ENCODE measurements around the gene SGPP2. TPM values are rescaled to one million over a fixed set of nuclear protein-coding genes. Genes with fewer than 3 reads are reported as not detected.

Gene SGPP2
- total RNA-seq, 4 donors from 2014 or later, result 27.3 to 65.6 (median 49.0) TPM

GRCh38 chr2:222470802-222471468, 46.6 kb downstream of the SGPP2 start:
- Histone ChIP-seq H3K4me3 (no peak overlapping the region), H3K36me3 (no peaks in the 10 kb centered on the region), H3K4me1 (no peaks in the 10 kb centered on the region), H3K27me3 (no peaks in the 10 kb centered on the region), H3K9me3 (no peaks in the 10 kb centered on the region), H3K27ac (no peak overlapping the region)
- WGBS, result 53% methylated on average over 5 of the region's 5 CpGs
- no peak for TF ChIP-seq EP300 (IDR thresholded peaks at IDR 0.05)
- no peak for DNase-seq (ENCODE audit: low spot score in 2 of 2)

DNA sequence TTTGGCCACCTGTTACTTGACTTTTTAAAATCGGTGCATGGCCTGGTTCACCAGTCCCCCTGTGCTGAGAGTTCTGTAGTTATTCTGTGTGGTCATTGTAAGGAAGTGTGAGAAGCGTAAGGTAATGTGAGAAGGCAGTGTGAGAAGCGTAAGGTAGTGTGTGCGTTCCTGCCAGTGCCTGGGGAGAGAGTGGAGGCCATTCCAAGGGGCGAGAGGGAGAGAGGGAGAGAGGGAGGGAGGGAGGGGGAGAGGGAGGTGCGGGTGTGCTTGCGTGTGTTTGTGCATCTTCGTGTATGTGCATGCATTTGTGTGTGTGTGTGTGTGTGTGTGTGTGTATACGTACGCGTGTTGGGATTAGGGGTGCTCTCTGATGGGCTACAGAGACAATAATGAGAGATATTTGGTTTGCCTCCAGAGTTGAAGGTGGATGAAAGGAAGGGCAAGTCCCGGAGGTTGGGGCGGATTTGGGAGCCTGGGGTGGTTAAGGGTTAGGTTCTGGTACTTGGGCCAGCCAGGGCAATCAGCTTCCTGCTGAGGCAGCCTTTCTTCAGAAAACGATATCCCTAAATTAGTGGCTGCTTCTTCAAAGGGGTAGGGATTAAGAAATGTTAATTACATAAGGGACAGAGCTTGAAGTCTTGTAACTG, 53.7 kb downstream of the SGPP2 start:
- Histone ChIP-seq H3K36me3 (no peaks in the 10 kb centered on the region), H3K4me3 (no peak overlapping the region), H3K27me3 (peaks cover 6% of the 10 kb centered on the region), H3K9me3 (no peaks in the 10 kb centered on the region), H3K27ac (no peak overlapping the region), H3K4me1 (peaks cover 6% of the 10 kb centered on the region)
- TF ChIP-seq POLR2A (IDR thresholded peaks at IDR 0.05) (no peak), POLR2AphosphoS5 (IDR thresholded peaks at IDR 0.05) (no peak), EP300 (IDR thresholded peaks at IDR 0.05) (no peak)
- TF ChIP-seq, protein P1, sequence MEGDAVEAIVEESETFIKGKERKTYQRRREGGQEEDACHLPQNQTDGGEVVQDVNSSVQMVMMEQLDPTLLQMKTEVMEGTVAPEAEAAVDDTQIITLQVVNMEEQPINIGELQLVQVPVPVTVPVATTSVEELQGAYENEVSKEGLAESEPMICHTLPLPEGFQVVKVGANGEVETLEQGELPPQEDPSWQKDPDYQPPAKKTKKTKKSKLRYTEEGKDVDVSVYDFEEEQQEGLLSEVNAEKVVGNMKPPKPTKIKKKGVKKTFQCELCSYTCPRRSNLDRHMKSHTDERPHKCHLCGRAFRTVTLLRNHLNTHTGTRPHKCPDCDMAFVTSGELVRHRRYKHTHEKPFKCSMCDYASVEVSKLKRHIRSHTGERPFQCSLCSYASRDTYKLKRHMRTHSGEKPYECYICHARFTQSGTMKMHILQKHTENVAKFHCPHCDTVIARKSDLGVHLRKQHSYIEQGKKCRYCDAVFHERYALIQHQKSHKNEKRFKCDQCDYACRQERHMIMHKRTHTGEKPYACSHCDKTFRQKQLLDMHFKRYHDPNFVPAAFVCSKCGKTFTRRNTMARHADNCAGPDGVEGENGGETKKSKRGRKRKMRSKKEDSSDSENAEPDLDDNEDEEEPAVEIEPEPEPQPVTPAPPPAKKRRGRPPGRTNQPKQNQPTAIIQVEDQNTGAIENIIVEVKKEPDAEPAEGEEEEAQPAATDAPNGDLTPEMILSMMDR (IDR thresholded peaks at IDR 0.05), result no peak
- no peak for DNase-seq (ENCODE audit: low spot score in 2 of 2)
- WGBS, result 53% methylated on average over 14 of the region's 14 CpGs

DNA sequence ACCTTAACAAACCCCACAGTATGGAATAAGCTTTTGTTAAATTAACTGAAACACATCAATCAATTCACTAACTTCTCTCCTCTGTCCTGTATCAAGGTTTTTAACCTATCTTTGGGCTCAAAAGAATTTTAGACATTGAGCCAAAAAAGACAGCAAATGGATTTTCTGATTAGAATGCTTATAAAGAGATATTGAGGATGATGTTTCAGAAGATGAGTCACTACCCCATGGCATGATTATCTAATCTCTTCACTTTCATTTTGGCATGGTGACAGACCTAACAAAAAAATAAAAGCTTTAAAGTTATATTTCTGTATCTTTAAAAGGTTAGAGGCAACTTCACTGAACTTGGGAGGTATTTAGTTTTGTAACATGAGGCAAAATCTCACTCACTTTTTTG, 55.5 kb downstream of the SGPP2 start:
- H3K36me3 ChIP-seq, result no peaks in the 10 kb centered on the region
- H3K27ac ChIP-seq, result no peak overlapping the region
- TF ChIP-seq EP300 (IDR thresholded peaks at IDR 0.05) (no peak), POLR2AphosphoS5 (IDR thresholded peaks at IDR 0.05) (no peak)
- peaks cover 6% of the 10 kb centered on the region for H3K27me3 ChIP-seq
- H3K4me1 ChIP-seq, result peaks cover 6% of the 10 kb centered on the region
- no peak overlapping the region for H3K4me3 ChIP-seq
- no peak for DNase-seq (ENCODE audit: low spot score in 2 of 2)
- no peaks in the 10 kb centered on the region for H3K9me3 ChIP-seq

GRCh38 chr2:222480497-222480896, 56.2 kb downstream of the SGPP2 start:
- no peak for DNase-seq (ENCODE audit: low spot score in 2 of 2)
- Histone ChIP-seq H3K4me1 (peaks cover 6% of the 10 kb centered on the region), H3K36me3 (no peaks in the 10 kb centered on the region), H3K27me3 (peaks cover 6% of the 10 kb centered on the region), H3K27ac (no peak overlapping the region), H3K4me3 (no peak overlapping the region), H3K9me3 (no peaks in the 10 kb centered on the region)
- TF ChIP-seq POLR2AphosphoS5 (IDR thresholded peaks at IDR 0.05) (no peak), POLR2A (IDR thresholded peaks at IDR 0.05) (no peak), EP300 (IDR thresholded peaks at IDR 0.05) (no peak)
- TF ChIP-seq, protein P1 (IDR thresholded peaks at IDR 0.05), result no peak
- 87% methylated on average over 5 of the region's 5 CpGs for WGBS

GRCh38 chr2:222481941-222482340, 57.6 kb downstream of the SGPP2 start:
- no peak for DNase-seq (ENCODE audit: low spot score in 2 of 2)
- no peaks in the 10 kb centered on the region for H3K9me3 ChIP-seq
- peaks cover 6% of the 10 kb centered on the region for H3K27me3 ChIP-seq
- peaks cover 6% of the 10 kb centered on the region for H3K4me1 ChIP-seq
- TF ChIP-seq EP300 (IDR thresholded peaks at IDR 0.05) (no peak), POLR2AphosphoS5 (IDR thresholded peaks at IDR 0.05) (no peak), POLR2A (IDR thresholded peaks at IDR 0.05) (no peak)
- TF ChIP-seq, protein P1 (IDR thresholded peaks at IDR 0.05), result no peak
- H3K27ac ChIP-seq, result no peak overlapping the region
- no peaks in the 10 kb centered on the region for H3K36me3 ChIP-seq
- no peak overlapping the region for H3K4me3 ChIP-seq

DNA sequence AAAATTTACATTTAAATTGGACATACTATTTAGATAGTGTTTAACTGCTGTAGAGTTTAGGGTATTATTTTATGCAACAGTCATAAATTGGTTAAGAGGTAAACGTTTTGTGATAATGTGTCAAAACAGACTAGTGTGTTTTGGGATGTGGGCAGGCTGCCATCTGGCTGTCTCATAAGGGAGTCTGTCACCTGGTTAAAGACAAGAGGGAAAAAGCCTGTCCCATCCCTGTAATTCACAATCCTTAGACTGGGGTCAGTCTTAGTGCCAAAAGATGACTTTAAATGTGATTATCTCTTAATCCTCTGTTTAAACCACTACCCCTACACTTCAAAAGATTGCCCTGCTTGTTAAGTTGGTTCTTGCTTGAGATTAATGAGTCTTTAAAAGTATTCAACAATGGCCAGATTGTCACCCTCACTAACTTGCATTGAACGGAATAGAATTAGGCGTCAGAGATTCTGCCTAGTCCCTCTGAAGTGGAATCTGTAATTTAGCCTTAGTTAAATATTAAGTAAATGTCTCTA, 59.2 kb downstream of the SGPP2 start:
- TF ChIP-seq EP300 (IDR thresholded peaks at IDR 0.05) (no peak), POLR2A (IDR thresholded peaks at IDR 0.05) (no peak), POLR2AphosphoS5 (IDR thresholded peaks at IDR 0.05) (no peak)
- TF ChIP-seq, protein P1 (IDR thresholded peaks at IDR 0.05), result no peak
- H3K4me3 ChIP-seq, result no peak overlapping the region
- H3K27me3 ChIP-seq, result peaks cover 6% of the 10 kb centered on the region
- no peak for DNase-seq (ENCODE audit: low spot score in 2 of 2)
- H3K36me3 ChIP-seq, result no peaks in the 10 kb centered on the region
- H3K9me3 ChIP-seq, result no peaks in the 10 kb centered on the region
- no peak overlapping the region for H3K27ac ChIP-seq
- 65% methylated on average over 3 of the region's 3 CpGs for WGBS
- H3K4me1 ChIP-seq, result no peaks in the 10 kb centered on the region
